ENCODE data around the gene C9orf85. TPM values are rescaled to one million over a fixed set of nuclear protein-coding genes. Genes with fewer than 3 reads are reported as not detected.
"Not testable (repeated sequence)": the region's sequence is repeated elsewhere in the genome, so short reads cannot be mapped to it uniquely, and the experiment has no call there.

Gene C9orf85
- polyA plus RNA-seq, 10 donors = 17.4 to 26.4 (median 20.6) TPM

DNA sequence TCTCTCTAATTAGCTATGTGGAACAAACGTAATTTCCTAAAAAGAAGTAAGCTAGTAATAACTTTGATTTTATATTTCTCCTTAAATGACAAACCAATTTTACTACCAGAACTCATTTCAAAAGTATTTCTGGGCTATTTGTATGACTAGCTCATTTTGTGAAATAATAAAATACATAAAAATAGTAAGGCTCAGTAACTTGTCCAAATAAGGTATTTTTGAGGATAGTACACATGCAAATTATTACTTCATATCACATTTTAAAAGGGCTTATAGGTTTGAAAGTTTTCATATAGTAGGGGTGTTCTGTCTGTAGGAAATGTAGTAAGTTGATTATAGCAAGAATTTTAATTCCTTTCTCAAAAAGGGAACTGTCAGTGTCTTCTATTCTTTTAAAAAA lies 26.5 kb downstream of the C9orf85 start:
- no peak for DNase-seq

- DNase-seq = no peak
Measured at GRCh38 chr9:71941060-71941568, 29.7 kb downstream of the C9orf85 start.

GRCh38 chr9:71941998-71942567 lies 30.6 kb downstream of the C9orf85 start:
- DNase-seq = peak in 2 of 3 donors; percentile 3 to 30

DNA sequence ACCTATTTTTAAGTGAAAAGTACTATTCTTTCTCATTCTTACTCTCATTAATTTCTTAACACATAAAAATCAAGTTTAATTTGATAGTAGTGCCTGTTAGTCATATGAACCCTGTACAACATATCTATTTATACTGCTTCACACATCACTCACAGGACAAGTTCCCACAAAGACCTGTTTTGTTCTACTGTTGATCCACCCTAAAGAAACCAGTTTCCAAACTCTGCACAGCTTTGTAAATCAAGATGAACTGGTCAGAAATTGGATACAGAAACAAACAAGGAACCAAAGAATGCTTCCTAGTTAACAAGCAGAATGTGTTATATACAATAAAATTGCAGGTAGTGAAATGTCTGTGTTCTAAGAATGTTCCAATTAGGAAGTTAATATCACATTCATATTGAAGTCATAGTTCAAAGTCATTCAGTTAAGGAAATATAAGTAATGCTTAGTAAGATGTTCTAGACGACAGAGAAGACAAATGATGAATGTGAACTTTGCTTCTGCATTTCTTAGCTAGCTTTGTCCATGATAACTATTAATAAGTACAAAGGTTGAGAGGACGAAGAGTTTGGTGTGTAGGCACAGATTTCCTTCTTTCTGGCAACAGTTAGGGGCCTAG lies 33.4 kb downstream of the C9orf85 start:
- no peak for DNase-seq

DNA sequence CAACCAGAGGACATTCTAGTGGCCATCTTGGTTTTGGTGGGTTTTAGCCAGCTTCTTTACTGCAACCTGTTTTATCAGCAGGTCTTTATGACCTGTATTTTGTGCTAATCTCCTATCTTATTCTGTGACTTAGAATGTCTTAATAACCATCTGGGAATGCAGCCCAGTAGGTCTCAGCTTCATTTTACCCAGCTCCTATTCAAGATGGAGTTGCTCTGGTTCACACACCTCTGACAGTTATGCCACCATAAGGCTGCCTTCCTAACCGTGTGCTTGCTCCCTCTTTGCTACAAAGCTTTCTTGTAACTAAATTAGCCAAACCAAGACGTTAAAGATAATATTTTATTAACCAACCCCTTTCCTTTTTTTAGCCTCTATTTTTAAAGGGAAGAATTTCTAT lies 43.2 kb downstream of the C9orf85 start:
- DNase-seq = not testable (repeated sequence)

- DNase-seq = no peak
Measured at GRCh38 chr9:71955300-71955915, 44.0 kb downstream of the C9orf85 start.

DNA sequence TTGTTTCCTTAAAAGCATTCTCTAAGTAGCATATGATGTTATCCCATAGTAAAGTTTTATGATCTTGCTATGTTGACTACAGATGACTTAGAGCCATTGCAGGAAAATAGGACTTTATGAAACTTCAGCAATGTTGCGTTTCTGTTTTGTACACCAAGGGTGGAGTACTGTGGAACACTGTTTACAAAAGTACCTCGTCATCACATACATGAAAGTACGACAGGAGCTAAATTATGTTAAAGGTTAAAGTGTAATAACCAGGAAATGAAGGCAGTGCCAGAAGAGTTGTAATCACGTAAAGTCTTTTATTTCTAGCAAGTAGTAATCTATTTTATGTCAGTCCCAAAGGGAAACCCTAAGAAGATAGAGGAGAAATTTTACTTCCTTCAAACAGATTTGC lies 50.9 kb downstream of the C9orf85 start:
- no peak for DNase-seq

DNA sequence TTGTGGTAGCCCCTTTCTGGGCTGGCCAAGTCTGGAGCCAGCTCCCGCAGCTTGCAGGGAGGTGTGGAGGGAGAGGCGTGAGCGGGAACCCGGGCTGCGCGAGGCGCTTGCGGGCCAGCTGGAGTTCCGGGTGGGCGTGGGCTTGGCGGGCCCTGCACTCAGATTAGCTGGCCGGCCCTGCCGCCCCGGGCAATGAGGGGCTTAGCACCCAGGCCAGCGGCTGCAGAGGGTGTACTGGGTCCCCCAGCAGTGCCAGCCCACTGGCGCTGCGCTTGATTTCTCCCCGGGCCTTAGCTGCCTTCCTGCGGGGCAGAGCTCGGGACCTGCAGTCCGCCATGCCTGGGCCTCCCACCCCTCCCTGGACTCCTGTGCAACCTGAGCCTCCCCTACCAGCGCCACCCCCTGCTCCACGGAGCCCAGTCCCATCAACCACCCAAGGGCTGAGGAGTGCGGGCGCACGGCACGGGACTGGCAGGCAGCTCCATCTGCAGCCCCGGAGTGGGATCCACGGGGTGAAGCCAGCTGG lies 52.1 kb downstream of the C9orf85 start:
- DNase-seq = not testable (repeated sequence)

DNA sequence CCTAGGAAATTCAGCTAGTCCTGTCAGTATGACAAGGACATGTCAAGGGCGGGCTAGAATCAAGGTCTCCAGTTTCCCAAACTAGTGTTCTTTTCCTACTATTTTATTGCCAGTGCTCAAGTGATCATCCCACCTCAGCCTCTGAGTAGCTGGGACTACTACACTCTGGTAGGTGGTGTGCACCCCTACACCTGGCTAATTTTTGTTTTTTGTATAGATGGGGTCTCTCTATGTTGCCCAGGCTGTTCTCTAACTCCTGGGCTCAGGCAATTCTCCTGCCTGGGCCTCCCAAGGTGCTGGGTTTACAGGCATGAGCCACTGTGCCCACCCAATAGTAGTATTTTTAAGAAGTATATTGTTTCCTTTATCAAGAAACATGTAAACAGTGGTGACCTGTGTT lies 54.0 kb downstream of the C9orf85 start:
- DNase-seq = no peak

DNA sequence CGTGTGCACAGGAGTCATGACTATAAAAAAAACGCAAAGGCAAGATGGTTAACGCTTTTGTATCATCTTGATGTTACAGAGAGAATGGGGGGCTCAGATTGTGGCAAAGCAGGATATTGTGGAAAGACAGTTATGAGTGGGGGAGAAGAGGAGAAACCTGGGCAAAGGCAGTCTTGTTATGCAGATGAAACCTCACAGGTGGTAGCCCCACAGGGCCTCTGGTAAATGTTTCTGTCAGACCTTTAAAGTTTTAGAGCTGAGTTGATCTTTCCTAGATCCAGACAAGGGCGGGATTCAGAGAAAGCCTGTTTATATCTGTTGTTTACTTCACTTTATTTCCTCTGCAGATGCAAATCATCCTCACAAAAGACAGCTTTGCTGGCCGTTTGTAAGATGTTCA lies 55.2 kb downstream of the C9orf85 start:
- no peak for DNase-seq

GRCh38 chr9:71968541-71969090 lies 57.2 kb downstream of the C9orf85 start:
- DNase-seq = no peak

- no peak for DNase-seq
Measured at GRCh38 chr9:71975833-71976232, 64.4 kb downstream of the C9orf85 start.

- no peak for DNase-seq
Measured at GRCh38 chr9:71977003-71977402, 65.6 kb downstream of the C9orf85 start.

DNA sequence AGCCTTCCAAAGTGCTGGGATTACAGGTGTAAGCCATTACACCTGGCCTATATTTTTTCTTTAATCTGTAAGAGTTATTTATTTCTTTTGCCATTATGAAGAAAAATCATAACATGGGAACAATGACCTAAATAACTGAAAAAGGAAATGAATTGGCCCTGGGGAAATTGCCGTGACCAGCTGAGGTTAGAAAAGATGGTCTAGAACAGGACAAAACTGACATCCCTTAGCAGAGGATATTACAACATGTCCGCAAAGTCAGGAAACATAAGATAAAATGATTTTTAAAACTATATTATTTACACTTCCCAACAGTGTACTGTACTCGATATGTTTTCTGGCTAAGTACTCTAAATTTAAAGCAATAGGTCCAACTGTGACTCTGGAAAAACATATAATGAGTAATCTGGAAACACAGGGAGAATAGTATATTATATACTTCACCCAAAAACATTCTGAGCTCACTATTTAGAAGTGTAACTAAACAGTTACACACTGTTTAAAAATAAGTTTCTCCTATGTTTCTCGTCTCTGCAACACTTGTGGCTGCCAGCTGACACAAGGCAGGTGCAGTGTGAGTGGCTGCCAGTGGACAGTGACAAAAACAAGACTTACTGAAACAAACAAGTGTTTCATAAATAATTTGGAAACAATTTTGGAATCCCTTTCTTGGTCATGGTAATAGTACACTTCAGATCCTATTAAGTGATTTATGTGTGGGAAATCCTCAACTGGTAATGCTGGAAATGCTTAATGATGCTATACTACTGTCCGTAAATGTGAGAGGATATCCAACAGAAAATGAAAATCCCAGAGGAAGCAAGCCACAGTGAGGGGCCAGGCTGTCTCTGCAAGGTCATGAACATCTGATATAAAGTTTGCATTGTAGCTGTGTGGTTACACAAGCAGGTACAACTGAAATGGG lies 69.1 kb downstream of the C9orf85 start:
- peak; percentile 34 to 80 (median 61) for DNase-seq

- DNase-seq = no peak
Measured at GRCh38 chr9:71981944-71982343, 70.5 kb downstream of the C9orf85 start.

DNA sequence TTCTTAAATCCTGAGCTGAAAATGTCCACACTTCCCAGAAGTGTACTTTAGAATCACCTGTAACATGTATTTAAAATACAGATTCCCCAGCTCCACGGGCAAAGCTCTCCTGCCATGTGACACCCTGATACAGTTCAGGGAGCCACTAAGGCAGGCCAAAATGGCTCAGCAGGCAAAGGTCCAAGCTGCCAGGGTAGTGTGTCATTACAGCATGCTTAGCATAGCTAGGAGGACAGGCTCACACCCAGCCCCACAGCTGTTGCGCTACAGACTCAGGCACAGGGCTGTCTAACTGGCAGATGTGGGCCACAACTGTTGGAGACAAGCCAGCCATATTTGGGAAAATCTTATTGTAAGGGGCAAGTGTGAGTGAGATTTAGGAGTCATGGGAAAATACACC lies 73.0 kb downstream of the C9orf85 start:
- DNase-seq = peak; percentile 57 to 82 (median 79)

- no peak for DNase-seq
Measured at GRCh38 chr9:71984831-71985281, 73.4 kb downstream of the C9orf85 start.

GRCh38 chr9:71985297-71985911 lies 74.0 kb downstream of the C9orf85 start:
- DNase-seq = no peak

GRCh38 chr9:71986900-71987299 lies 75.5 kb downstream of the C9orf85 start:
- no peak for DNase-seq

DNA sequence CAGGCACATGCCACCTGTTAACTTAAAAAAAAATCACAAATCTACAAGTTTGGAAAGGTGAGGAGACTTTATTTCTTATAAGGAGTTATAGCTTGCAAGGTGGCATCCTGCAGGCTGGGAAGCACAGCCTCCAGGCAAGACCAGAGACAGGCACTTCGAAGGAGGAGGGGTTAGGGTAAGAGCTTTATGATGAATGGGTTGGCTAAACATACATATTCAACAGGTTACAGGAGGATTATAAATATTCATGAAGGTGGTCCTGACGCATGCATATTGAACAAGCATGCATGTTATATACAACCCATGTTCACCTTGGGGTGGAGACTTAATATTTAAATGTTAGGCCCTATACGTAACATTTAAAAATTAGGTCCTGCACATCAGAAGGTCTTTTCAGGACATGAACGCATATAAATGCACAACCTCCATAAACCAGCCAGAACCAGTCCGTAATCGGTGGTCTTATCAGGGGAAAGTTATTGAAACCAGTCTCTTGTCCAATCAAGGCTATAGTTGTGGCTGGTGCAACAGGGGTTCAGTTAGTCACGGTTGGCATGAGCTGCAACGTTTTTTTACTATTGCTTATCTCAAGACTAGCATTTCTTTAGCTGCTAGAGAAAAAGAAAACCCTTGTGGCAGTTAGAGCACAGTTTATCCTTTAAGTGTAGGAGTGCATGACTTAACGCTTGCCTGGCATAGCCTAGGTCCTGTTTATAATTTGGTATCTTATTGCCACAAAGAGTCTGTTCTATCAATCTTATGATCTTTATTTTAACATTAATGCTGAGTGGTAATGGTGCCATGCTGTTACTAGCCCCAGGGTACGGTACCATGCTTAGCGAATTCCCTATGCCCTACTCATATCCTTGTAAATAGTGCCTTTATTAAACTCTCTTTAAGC lies 76.3 kb downstream of the C9orf85 start:
- DNase-seq = no peak

All from muscle of back (tissue), 11 donors.